H1 (cell line): ENCODE results near the gene UPF1. TPM values are rescaled to one million over a fixed set of nuclear protein-coding genes. Genes with fewer than 3 reads are reported as not detected.

Source experiments
- CTCF ChIA-PET: fragments of 300-600 bp; sonication (Branson Sonifier 250); formaldehyde crosslinking; loops from one replicate; lab custom pipeline; 2021; ENCODE audit not compliant: partially characterized antibody; lab: Charles Lee
- POLR2A ChIA-PET: fragments of 300-600 bp; sonication (Branson Sonifier 250); formaldehyde crosslinking; loops from one replicate; lab custom pipeline; 2021; ENCODE audit warnings: inconsistent platforms; ENCODE audit not compliant: partially characterized antibody; lab: Charles Lee
- DNase-seq, 2 experiments: peaks; one replicate each; pipeline versions ENCODE4 v3.0.0 to v3.0.0-alpha.2; 2010 to 2022; ENCODE audit warnings: low spot score in 2 of 2, low read depth in 1 of 2, mixed read lengths in 1 of 2
- FAIRE-seq: peaks from 2 replicates; lab custom pipeline; 2011; peaks lifted over from hg19 to GRCh38; lab: Jason Lieb, UNC
- H2AFZ ChIP-seq: 2 replicates; pipeline ENCODE4 v1.8.1; 2012; ENCODE audit warnings: low read length, inconsistent platforms
- H2AK5ac ChIP-seq: 2 replicates; pipeline ENCODE4 v1.6.1; 2013; ENCODE audit warnings: low read depth, low read length
- H2BK120ac ChIP-seq: replicated peaks from 2 replicates; pipeline ENCODE3; 2013; ENCODE audit warnings: low read depth, low read length, inconsistent platforms
- H2BK12ac ChIP-seq: 2 replicates; pipeline ENCODE4 v1.6.1; 2013; ENCODE audit warnings: low read depth, low read length
- H2BK15ac ChIP-seq: 2 replicates; pipeline ENCODE4 v1.6.1; 2013; ENCODE audit warnings: low read length
- H2BK20ac ChIP-seq: 2 replicates; pipeline ENCODE4 v1.6.1; 2013; ENCODE audit warnings: low read length
- H2BK5ac ChIP-seq: 2 replicates; pipeline ENCODE4 v1.6.1; 2013; ENCODE audit warnings: low read depth, low read length
- H3K14ac ChIP-seq: 2 replicates; pipeline ENCODE4 v1.6.1; 2013; ENCODE audit warnings: inconsistent platforms; ENCODE audit not compliant: insufficient read length
- H3K18ac ChIP-seq: 2 replicates; pipeline ENCODE4 v1.6.1; 2013; ENCODE audit warnings: low read length; ENCODE audit errors: extremely low read depth
- H3K23ac ChIP-seq: 2 replicates; pipeline ENCODE4 v1.6.1; 2013; ENCODE audit warnings: inconsistent platforms; ENCODE audit not compliant: insufficient read length
- H3K23me2 ChIP-seq: 2 replicates; pipeline ENCODE4 v1.6.1; 2013; ENCODE audit warnings: low read depth, low read length
- H3K27ac ChIP-seq: 2 replicates; pipeline ENCODE4 v1.6.1; 2011; ENCODE audit warnings: low read depth, low read length, inconsistent platforms
- H3K27me3 ChIP-seq, 4 experiments: replicated peaks in 1 of 4; 1 replicate in 1 of 4; 2 replicates in 3 of 4; pipeline versions ENCODE4 v1.6.1 to v1.8.1; 2011 to 2013; ENCODE audit warnings: low read length in 3 of 4, mild to moderate bottlenecking in 3 of 4, inconsistent platforms in 2 of 4, mixed read lengths in 2 of 4, moderate library complexity in 1 of 4; ENCODE audit not compliant: control insufficient read depth in 3 of 4, insufficient read depth in 3 of 4; ENCODE audit errors: extremely low read depth in 1 of 4
- H3K36me3 ChIP-seq, 4 experiments: 2 replicates each; pipeline versions ENCODE4 v1.6.1 to v1.8.1; 2011 to 2013; ENCODE audit warnings: mild to moderate bottlenecking in 4 of 4, low read length in 3 of 4, moderate library complexity in 2 of 4, control low read depth in 1 of 4, inconsistent platforms in 1 of 4; ENCODE audit not compliant: insufficient read depth in 4 of 4, control insufficient read depth in 2 of 4
- H3K4ac ChIP-seq: replicated peaks from 2 replicates; pipeline ENCODE3; 2013; ENCODE audit warnings: low read length, low read depth, mixed read lengths, inconsistent platforms; ENCODE audit not compliant: insufficient read length
- H3K4me1 ChIP-seq, 4 experiments: replicated peaks in 1 of 4; 1 replicate in 1 of 4; 2 replicates in 3 of 4; pipeline versions ENCODE4 v1.6.1 to v1.8.1; 2011 to 2013; ENCODE audit warnings: low read length in 3 of 4, inconsistent platforms in 2 of 4, mixed read lengths in 1 of 4; ENCODE audit not compliant: insufficient read depth in 4 of 4, control insufficient read depth in 3 of 4
- H3K4me2 ChIP-seq, 2 experiments: 2 replicates each; pipeline versions ENCODE4 v1.6.1 to v1.8.1; 2011 to 2013; ENCODE audit warnings: low read depth in 2 of 2, low read length in 2 of 2, control low read depth in 1 of 2, inconsistent platforms in 1 of 2, mild to moderate bottlenecking in 1 of 2; ENCODE audit not compliant: insufficient read depth in 1 of 2
- H3K4me3 ChIP-seq, 4 experiments: fragments of 200-600, 300-600 bp in 1 of 4; sonication (generic), shearing (Covaris generic), sonication (Bioruptor Twin) in 1 of 4; 2 replicates each; pipeline versions ENCODE4 v1.5.1 to v1.8.1; 2011 to 2016; ENCODE audit warnings: low read length in 4 of 4, low read depth in 3 of 4, control low read depth in 2 of 4, inconsistent platforms in 2 of 4, mild to moderate bottlenecking in 2 of 4, mixed read lengths in 1 of 4, moderate library complexity in 1 of 4; ENCODE audit not compliant: insufficient read depth in 2 of 4; ENCODE audit errors: extremely low read depth in 1 of 4
- H3K56ac ChIP-seq: replicated peaks from 2 replicates; pipeline ENCODE3; 2013; ENCODE audit warnings: low read depth, mild to moderate bottlenecking, mixed read lengths, low read length, inconsistent platforms; ENCODE audit not compliant: insufficient read length
- H3K79me1 ChIP-seq: 2 replicates; pipeline ENCODE4 v1.6.1; 2013; ENCODE audit warnings: low read depth, low read length, control low read depth
- H3K79me2 ChIP-seq, 2 experiments: 2 replicates each; pipeline versions ENCODE4 v1.6.1 to v1.8.1; 2012 to 2013; ENCODE audit warnings: low read length in 2 of 2, mild to moderate bottlenecking in 2 of 2, inconsistent platforms in 1 of 2; ENCODE audit not compliant: insufficient read depth in 2 of 2, control insufficient read depth in 1 of 2
- H3K9ac ChIP-seq, 4 experiments: replicated peaks in 1 of 4; 1 replicate in 1 of 4; 2 replicates in 3 of 4; pipeline versions ENCODE4 v1.6.1 to v1.8.1; 2011 to 2013; ENCODE audit warnings: low read depth in 3 of 4, low read length in 3 of 4, control low read depth in 2 of 4, mild to moderate bottlenecking in 2 of 4, moderate library complexity in 2 of 4, inconsistent platforms in 1 of 4; ENCODE audit errors: extremely low read depth in 1 of 4
- H3K9me3 ChIP-seq, 2 experiments: 2 replicates each; pipeline versions ENCODE4 v1.6.1 to v1.8.1; 2012 to 2013; ENCODE audit warnings: mild to moderate bottlenecking in 2 of 2, moderate library complexity in 2 of 2, control low read depth in 1 of 2, inconsistent platforms in 1 of 2, low read depth in 1 of 2, low read length in 1 of 2, mixed read lengths in 1 of 2; ENCODE audit not compliant: insufficient read depth in 2 of 2
- H4K20me1 ChIP-seq, 2 experiments: replicated peaks in 1 of 2; 2 replicates each; pipeline versions ENCODE3 to v1.8.1; 2011 to 2013; ENCODE audit warnings: inconsistent platforms in 2 of 2, low read length in 2 of 2, mild to moderate bottlenecking in 1 of 2; ENCODE audit not compliant: insufficient read depth in 2 of 2, control insufficient read depth in 1 of 2
- H4K5ac ChIP-seq: 2 replicates; pipeline ENCODE4 v1.6.1; 2013; ENCODE audit warnings: low read length, low read depth, mixed read lengths, inconsistent platforms; ENCODE audit not compliant: insufficient read length
- H4K8ac ChIP-seq: 2 replicates; pipeline ENCODE4 v1.8.0; 2013; ENCODE audit warnings: mild to moderate bottlenecking, moderate library complexity, low read length, inconsistent platforms; ENCODE audit not compliant: insufficient read depth; ENCODE audit errors: extremely low read depth
- H4K91ac ChIP-seq: replicated peaks from 2 replicates; pipeline ENCODE3; 2013; ENCODE audit warnings: low read length, mixed read lengths, inconsistent platforms; ENCODE audit not compliant: insufficient read length
- CEBPB ChIP-seq: IDR thresholded peaks from 2 replicates; pipeline ENCODE4 v1.6.1; 2012; ENCODE audit warnings: low read depth, low read length
- KDM1A ChIP-seq: fragments of 200-600, 300-600 bp; sonication (generic); IDR thresholded peaks from 2 replicates; pipeline ENCODE4 v1.7.1; 2016; ENCODE audit warnings: mild to moderate bottlenecking, low read length, borderline replicate concordance
- KDM5A ChIP-seq: fragments of 200-600 bp; IDR thresholded peaks from 2 replicates; pipeline ENCODE4 v1.7.1; 2012; ENCODE audit warnings: mild to moderate bottlenecking, low read length, inconsistent platforms, mixed read lengths
- NANOG ChIP-seq: IDR thresholded peaks from 2 replicates; pipeline ENCODE4 v1.6.1; 2011; ENCODE audit warnings: low read length, low read depth, mild to moderate bottlenecking, inconsistent platforms; ENCODE audit not compliant: insufficient read depth, poor library complexity, severe bottlenecking
- RNF2 ChIP-seq: fragments of 200-900, 300-1000 bp; sonication (generic); IDR thresholded peaks from 2 replicates; pipeline ENCODE4 v1.7.1; 2016; ENCODE audit warnings: borderline replicate concordance, low read depth, mild to moderate bottlenecking, antibody characterized with exemption, low read length; ENCODE audit not compliant: poor library complexity, severe bottlenecking; ENCODE audit errors: missing control alignments
- SIN3A ChIP-seq, 2 experiments: IDR thresholded peaks in 1 of 2; conservative IDR thresholded peaks in 1 of 2; 2 replicates each; pipeline ENCODE4 v1.6.1; 2011 to 2012; ENCODE audit warnings: low read length in 2 of 2, improper control_type of control experiment in 1 of 2, low read depth in 1 of 2, mild to moderate bottlenecking in 1 of 2
- SRF ChIP-seq: IDR thresholded peaks from 2 replicates; pipeline ENCODE4 v1.6.1; 2011; ENCODE audit warnings: mild to moderate bottlenecking, low read depth, low read length, moderate library complexity
- YY1 ChIP-seq: IDR thresholded peaks from 2 replicates; pipeline ENCODE4 v1.6.1; 2011; ENCODE audit warnings: low read depth, mild to moderate bottlenecking, low read length
- WGBS, 2 experiments: shearing (Covaris generic) in 1 of 2; methylation state at CpG; one replicate each; pipeline versions ENCODE4 v1.1.6 to v1.1.7; 2013 to 2015; ENCODE audit warnings: low lambda C conversion rate in 2 of 2, mixed read lengths in 2 of 2, inconsistent platforms in 1 of 2, low coverage in 1 of 2, missing lambda C conversion rate in 1 of 2; ENCODE audit not compliant: insufficient replicate concordance in 2 of 2, insufficient coverage in 1 of 2, insufficient read length in 1 of 2; ENCODE audit errors: extremely low coverage in 1 of 2, missing lambda C conversion rate in 1 of 2; 5-methylcytosine and 5-hydroxymethylcytosine counted together
- polyA plus RNA-seq, 7 experiments: library from polyadenylated mRNA; depleted of rRNA in 3 of 7; stranded (reverse) in 5 of 7; unstranded in 2 of 7; fragments of >200 nt in 5 of 7; fragments of 200-250 nt in 2 of 7; gene quantifications; 1 replicate in 5 of 7; 2 replicates in 1 of 7; 4 replicates in 1 of 7; pipeline versions ENCODE4 v1.2.1 to v1.2.3, GENCODE V29; 2011 to 2013; ENCODE audit warnings: missing spikeins in 2 of 7, mixed read lengths in 2 of 7
- total RNA-seq: library from RNA; stranded (reverse); fragmentation: NEBNext Ultra II Directional; extraction: Animal tissue kit (Norgen Biotek cat#: 25700); gene quantifications from 2 replicates; pipeline ENCODE4 v1.2.1, GENCODE V29; 2021
- TF ChIP-seq, protein P1 (sequence below): IDR thresholded peaks from 2 replicates; pipeline ENCODE4 v1.6.1; 2012; ENCODE audit warnings: low read length, inconsistent platforms
- TF ChIP-seq, protein P2 (sequence below): IDR thresholded peaks from 2 replicates; pipeline ENCODE4 v1.6.1; 2012; ENCODE audit warnings: inconsistent platforms

Gene UPF1
- total and polyA plus RNA-seq, 2 of the 8 experiments (the other 6 are each of a cell fraction or from before 2014, with no cell fraction given), result 46.4 to 62.0 TPM

DNA sequence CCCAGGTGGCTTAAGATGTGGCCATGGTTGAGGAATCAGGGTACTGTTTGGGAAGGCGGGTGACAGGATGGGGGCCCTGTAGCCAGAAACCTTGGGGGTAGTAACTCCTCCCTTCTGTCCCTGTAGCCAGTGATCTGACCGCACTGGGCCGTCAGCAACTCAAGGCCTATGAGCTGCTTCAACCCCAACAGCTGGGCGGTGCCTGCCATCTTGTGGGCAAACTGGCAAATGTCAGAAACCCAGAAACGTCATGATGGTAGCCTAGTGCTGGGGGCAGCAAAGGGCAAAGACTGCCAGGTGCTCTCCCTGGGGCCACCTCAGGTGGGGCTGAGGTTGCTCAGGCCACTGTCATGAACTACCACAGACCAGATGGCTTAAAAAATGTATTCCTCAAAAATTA lies 83.9 kb downstream of the UPF1 start:
- Histone ChIP-seq H3K14ac (no peak overlapping the region), H4K20me1 (peaks cover 6 to 16% of the 10 kb centered on the region in 2 experiments), H3K79me2 (peaks cover 4 to 27% of the 10 kb centered on the region in 2 experiments; a peak in 3 of 4 replicates), H3K9me3 (no peaks in the 10 kb centered on the region), H3K23me2 (peaks cover 15% of the 10 kb centered on the region), H3K4me1 (peaks cover 0 to 8% (median 6%) of the 10 kb centered on the region in 4 experiments; a peak in 6 of 7 replicates), H3K18ac (no peak overlapping the region), H3K27ac (no peak overlapping the region), H3K9ac (no peak overlapping the region), H3K4ac (no peak overlapping the region), H3K56ac (no peak overlapping the region), H4K91ac (no peak overlapping the region), H3K36me3 (peaks cover 0 to 5% (median 2%) of the 10 kb centered on the region in 4 experiments; a peak in 3 of 8 replicates), H3K23ac (no peak overlapping the region), H3K79me1 (peaks cover 18% of the 10 kb centered on the region), H2AFZ (no peak overlapping the region), H4K8ac (no peak overlapping the region), H2BK12ac (no peak overlapping the region), H3K4me3 (no peak overlapping the region), H4K5ac (no peak overlapping the region), H2BK20ac (no peak overlapping the region), H2BK15ac (no peak overlapping the region), H2BK5ac (no peak overlapping the region), H2AK5ac (no peak overlapping the region), H3K4me2 (no peak overlapping the region), H2BK120ac (no peak overlapping the region), H3K27me3 (no peaks in the 10 kb centered on the region)
- no peak for FAIRE-seq
- 79% methylated on average over 5 of the region's 5 CpGs; no CpG with 5 or more reads in 1 of the 2 experiments for WGBS, 2 experiments
- CTCF ChIA-PET, result interaction anchor here (0.9 to 2.5 kb wide), 14 partner anchors 11 to 600 kb away, joined by 3 to 13 read pairs (median 4); partner anchors contain the start of genes CERS1, NDUFA13 and TSSK6
- peak in 1 of 2 experiments; percentile 68 for DNase-seq
- POLR2A ChIA-PET, result interaction anchor here (1.0 to 1.3 kb wide), 3 partner anchors 8 to 14 kb away, joined by 3 to 6 read pairs (median 5); no protein-coding TSS in a partner anchor
- TF ChIP-seq SRF, result no peak
- no peak for TF ChIP-seq CEBPB
- no peak for TF ChIP-seq KDM1A
- TF ChIP-seq RNF2, result no peak
- TF ChIP-seq, protein P1, sequence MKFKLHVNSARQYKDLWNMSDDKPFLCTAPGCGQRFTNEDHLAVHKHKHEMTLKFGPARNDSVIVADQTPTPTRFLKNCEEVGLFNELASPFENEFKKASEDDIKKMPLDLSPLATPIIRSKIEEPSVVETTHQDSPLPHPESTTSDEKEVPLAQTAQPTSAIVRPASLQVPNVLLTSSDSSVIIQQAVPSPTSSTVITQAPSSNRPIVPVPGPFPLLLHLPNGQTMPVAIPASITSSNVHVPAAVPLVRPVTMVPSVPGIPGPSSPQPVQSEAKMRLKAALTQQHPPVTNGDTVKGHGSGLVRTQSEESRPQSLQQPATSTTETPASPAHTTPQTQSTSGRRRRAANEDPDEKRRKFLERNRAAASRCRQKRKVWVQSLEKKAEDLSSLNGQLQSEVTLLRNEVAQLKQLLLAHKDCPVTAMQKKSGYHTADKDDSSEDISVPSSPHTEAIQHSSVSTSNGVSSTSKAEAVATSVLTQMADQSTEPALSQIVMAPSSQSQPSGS, result no peak
- no peak for TF ChIP-seq KDM5A
- no peak for TF ChIP-seq NANOG
- TF ChIP-seq SIN3A (conservative IDR thresholded peaks at IDR 0.05 in 1 of 2, IDR thresholded peaks at IDR 0.05 in 1 of 2; ENCODE audit: low read depth in 1 of 2, low read length in 2 of 2), result 0 out of 4 replicates have a peak, but pooled peaks of 1 of the 2 experiments have one; percentile 65
- TF ChIP-seq, protein P2, sequence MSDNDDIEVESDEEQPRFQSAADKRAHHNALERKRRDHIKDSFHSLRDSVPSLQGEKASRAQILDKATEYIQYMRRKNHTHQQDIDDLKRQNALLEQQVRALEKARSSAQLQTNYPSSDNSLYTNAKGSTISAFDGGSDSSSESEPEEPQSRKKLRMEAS, result no peak
- TF ChIP-seq YY1, result peak; percentile 66; the same call in 1 of the 2 replicates
